Measurements from ENCODE around the gene PIK3C2G. TPM values are rescaled to one million over a fixed set of nuclear protein-coding genes. Genes with fewer than 3 reads are reported as not detected.

The PIK3C2G gene
- total RNA-seq, 1 donor from 2014 or later = not detected

DNA sequence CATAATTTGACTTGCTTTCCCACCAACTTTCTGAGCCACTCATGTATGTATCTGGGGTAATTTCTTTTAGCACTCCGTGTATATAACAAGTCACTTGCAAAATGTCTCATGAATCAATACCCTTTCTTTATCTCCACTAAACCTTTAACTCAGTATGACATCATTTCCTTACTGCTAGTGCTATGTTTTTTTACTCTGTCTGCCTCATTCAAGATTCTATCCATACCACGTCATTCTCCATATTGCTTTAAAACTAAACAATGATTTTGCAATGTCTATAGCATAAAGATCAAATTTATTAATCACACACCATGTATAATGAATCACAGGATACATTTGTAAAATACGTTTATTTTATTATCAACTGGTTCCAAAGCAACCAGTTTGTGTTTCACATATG is 178.2 kb downstream of the PIK3C2G start:
- TF ChIP-seq, protein P1, sequence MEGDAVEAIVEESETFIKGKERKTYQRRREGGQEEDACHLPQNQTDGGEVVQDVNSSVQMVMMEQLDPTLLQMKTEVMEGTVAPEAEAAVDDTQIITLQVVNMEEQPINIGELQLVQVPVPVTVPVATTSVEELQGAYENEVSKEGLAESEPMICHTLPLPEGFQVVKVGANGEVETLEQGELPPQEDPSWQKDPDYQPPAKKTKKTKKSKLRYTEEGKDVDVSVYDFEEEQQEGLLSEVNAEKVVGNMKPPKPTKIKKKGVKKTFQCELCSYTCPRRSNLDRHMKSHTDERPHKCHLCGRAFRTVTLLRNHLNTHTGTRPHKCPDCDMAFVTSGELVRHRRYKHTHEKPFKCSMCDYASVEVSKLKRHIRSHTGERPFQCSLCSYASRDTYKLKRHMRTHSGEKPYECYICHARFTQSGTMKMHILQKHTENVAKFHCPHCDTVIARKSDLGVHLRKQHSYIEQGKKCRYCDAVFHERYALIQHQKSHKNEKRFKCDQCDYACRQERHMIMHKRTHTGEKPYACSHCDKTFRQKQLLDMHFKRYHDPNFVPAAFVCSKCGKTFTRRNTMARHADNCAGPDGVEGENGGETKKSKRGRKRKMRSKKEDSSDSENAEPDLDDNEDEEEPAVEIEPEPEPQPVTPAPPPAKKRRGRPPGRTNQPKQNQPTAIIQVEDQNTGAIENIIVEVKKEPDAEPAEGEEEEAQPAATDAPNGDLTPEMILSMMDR (IDR thresholded peaks at IDR 0.05) = no peak
- no peaks in the 10 kb centered on the region for H3K36me3 Mint-ChIP-seq (ENCODE audit: low read depth)
- H3K27ac Mint-ChIP-seq (ENCODE audit: unreplicated experiment) = no peak overlapping the region
- DNase-seq (ENCODE audit: low spot score) = no peak
- no peak overlapping the region for H3K4me3 Mint-ChIP-seq (ENCODE audit: unreplicated experiment)
- H3K27me3 Mint-ChIP-seq (ENCODE audit: low read depth) = no peaks in the 10 kb centered on the region
- H3K9me3 Mint-ChIP-seq (ENCODE audit: low read depth) = no peaks in the 10 kb centered on the region
- peaks cover 6% of the 10 kb centered on the region for H3K4me1 Mint-ChIP-seq (ENCODE audit: low read depth)

DNA sequence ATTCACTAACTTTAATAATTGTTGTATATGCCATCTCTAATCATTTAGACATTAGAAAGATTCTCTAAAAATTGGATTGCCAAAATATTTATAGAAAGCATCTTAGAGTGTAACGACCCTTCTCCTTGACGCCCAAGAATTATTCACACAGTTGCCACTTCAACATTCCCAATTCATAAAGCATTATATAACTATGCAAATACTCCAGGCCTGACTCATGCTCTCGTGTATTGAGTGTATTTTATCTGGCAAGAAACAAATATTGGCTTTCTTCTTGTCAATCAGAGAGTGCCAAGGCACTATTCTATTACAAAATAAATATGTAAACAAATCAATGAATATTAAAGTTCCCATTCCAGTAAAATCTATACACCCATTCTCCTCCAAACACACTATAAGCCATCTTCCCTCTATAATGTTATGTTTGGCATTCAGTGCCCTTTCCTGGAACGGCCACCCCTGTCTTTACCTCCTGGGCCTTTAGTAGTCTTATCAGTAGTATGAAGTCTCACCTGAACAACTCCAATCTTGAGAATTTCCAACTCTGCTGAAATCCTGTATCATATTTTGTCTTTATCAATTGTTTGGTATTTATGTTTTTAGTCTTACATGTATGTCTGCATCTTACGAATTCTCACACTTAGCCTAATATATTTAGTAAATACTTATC is 182.6 kb downstream of the PIK3C2G start:
- DNase-seq (ENCODE audit: low spot score) = no peak
- peaks cover 6% of the 10 kb centered on the region for H3K4me1 Mint-ChIP-seq (ENCODE audit: low read depth)
- TF ChIP-seq, protein P1 (IDR thresholded peaks at IDR 0.05) = no peak
- H3K4me3 Mint-ChIP-seq (ENCODE audit: unreplicated experiment) = no peak overlapping the region
- no peaks in the 10 kb centered on the region for H3K36me3 Mint-ChIP-seq (ENCODE audit: low read depth)
- H3K27me3 Mint-ChIP-seq (ENCODE audit: low read depth) = no peaks in the 10 kb centered on the region
- no peak overlapping the region for H3K27ac Mint-ChIP-seq (ENCODE audit: unreplicated experiment)
- H3K9me3 Mint-ChIP-seq (ENCODE audit: low read depth) = no peaks in the 10 kb centered on the region

DNA sequence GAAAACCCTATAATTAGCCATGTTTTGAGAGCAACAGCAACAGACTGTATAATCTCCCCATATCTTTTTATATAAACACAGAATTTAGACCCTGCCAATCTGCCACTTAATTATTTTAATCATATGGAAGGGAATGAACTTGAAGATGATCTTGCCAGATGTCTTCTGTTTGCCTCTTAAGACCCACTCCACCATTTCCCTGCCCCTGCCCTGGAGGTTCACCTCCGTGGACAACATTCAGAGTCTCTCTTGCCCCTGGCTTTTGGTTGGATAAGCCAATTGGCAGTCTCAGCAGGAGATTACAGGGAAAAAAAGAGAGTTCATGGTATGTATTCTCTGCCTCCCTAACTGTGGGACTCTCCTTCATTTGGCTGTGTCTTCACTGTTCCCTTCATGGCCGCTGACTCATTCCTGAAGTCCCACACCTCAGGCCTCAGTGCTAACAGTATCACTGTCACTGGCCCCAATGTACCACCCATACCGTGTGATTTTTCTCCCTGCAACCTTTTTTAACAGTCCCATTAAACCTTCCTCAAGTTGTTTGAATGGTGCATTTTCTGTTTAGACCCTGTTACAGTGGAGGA is 184.8 kb downstream of the PIK3C2G start:
- Mint-ChIP-seq H3K4me1 (ENCODE audit: low read depth) (peaks cover 6% of the 10 kb centered on the region), H3K27ac (ENCODE audit: unreplicated experiment) (no peak overlapping the region), H3K4me3 (ENCODE audit: unreplicated experiment) (no peak overlapping the region), H3K36me3 (ENCODE audit: low read depth) (no peaks in the 10 kb centered on the region), H3K27me3 (ENCODE audit: low read depth) (no peaks in the 10 kb centered on the region), H3K9me3 (ENCODE audit: low read depth) (peaks cover 11% of the 10 kb centered on the region)
- DNase-seq (ENCODE audit: low spot score) = no peak
- TF ChIP-seq, protein P1 (IDR thresholded peaks at IDR 0.05) = no peak

DNA sequence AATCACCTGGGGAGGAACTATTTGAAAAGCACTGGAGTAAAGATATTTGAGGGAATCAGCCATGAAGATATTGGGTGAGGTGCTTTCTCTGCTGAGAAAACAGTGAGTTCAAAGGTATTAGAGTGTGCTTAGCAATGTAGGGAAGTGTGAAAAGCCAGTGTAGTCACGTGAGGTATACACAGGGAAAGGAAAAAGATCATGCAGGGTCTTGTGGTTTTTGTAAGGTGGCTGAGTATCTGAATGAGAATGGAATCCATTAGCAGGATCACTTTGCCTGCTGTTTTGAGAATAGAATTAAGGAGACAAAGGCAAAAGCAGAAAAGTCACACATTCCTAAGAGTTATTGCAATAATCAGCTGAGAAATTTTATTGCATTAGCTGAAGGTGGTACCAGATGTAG is 193.0 kb downstream of the PIK3C2G start:
- H3K27me3 Mint-ChIP-seq (ENCODE audit: low read depth) = peaks cover 4% of the 10 kb centered on the region
- H3K4me3 Mint-ChIP-seq (ENCODE audit: unreplicated experiment) = no peak overlapping the region
- peaks cover 21% of the 10 kb centered on the region for H3K9me3 Mint-ChIP-seq (ENCODE audit: low read depth)
- no peak for DNase-seq (ENCODE audit: low spot score)
- H3K4me1 Mint-ChIP-seq (ENCODE audit: low read depth) = no peaks in the 10 kb centered on the region
- TF ChIP-seq, protein P1 (IDR thresholded peaks at IDR 0.05) = no peak
- peaks cover 5% of the 10 kb centered on the region for H3K36me3 Mint-ChIP-seq (ENCODE audit: low read depth)
- H3K27ac Mint-ChIP-seq (ENCODE audit: unreplicated experiment) = no peak overlapping the region

DNA sequence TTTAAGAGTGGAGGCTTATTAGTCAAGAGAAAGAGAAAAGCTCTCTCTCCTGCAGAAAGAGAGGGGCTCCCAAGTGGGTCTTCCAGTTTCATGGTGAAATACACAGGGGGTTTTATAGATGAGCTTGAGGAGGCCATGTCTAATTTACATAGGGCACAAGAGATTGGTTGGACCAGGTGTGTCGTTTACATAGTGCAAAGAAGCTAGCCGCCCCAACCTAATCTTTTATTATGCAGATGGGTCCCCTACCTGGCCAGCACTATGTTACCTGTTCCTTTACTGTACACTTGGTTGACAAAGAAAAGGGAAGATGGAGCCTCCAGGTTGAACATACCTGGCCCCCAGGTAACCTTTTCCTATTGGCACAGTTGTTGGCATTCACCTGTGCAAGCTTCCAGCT is 195.0 kb downstream of the PIK3C2G start:
- Mint-ChIP-seq H3K27me3 (ENCODE audit: low read depth) (peaks cover 4% of the 10 kb centered on the region), H3K4me1 (ENCODE audit: low read depth) (no peaks in the 10 kb centered on the region), H3K36me3 (ENCODE audit: low read depth) (peaks cover 5% of the 10 kb centered on the region), H3K4me3 (ENCODE audit: unreplicated experiment) (no peak overlapping the region), H3K9me3 (ENCODE audit: low read depth) (peaks cover 11% of the 10 kb centered on the region), H3K27ac (ENCODE audit: unreplicated experiment) (no peak overlapping the region)
- no peak for DNase-seq (ENCODE audit: low spot score)
- TF ChIP-seq, protein P1 (IDR thresholded peaks at IDR 0.05) = no peak
